Endothelial cell of hepatic sinusoid (primary cell): ENCODE data around the gene ELFN1.

Experiments used
- in situ Hi-C: cut with HindIII; loops from 2 replicates; pipeline ENCODE4 v1.10.0; 2017; ENCODE audit warnings: low sequenced_read_pairs

The ELFN1 gene

GRCh38 chr7:1641173-1641572 is 28.9 kb upstream of the ELFN1 start:
- in situ Hi-C loops: loop anchor here (25.0 kb wide), 1 partner anchor 721 kb away; the partner anchor contains the start of gene EIF3B

GRCh38 chr7:1641661-1642260 is 28.3 kb upstream of the ELFN1 start:
- in situ Hi-C loops: loop anchor here (25.0 kb wide), 1 partner anchor 721 kb away; the partner anchor contains the start of gene EIF3B

DNA sequence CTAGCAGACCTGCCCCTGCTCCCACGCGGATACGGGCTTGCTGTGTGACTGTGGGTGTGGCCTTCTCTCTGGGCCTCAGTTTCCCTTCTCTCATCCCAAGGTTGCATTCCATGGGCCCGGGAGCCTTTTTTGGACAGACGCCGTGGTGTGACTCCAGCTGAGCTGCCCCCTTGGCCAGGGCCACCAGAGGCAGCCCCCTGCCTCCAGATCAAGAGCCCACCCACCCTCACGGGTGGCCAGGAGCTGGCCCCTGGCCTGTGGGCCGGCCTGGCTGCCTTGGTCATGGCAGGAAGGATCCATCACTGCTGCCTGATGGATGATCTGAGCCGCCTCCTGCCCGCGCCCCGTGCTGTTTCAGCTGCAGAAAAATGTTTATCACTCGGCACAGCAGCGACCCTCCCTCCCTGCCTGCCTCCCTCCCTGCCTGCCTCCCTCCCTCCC is 27.8 kb upstream of the ELFN1 start:
- in situ Hi-C loops: loop anchor here (25.0 kb wide), 1 partner anchor 720 kb away; the partner anchor contains the start of gene EIF3B

DNA sequence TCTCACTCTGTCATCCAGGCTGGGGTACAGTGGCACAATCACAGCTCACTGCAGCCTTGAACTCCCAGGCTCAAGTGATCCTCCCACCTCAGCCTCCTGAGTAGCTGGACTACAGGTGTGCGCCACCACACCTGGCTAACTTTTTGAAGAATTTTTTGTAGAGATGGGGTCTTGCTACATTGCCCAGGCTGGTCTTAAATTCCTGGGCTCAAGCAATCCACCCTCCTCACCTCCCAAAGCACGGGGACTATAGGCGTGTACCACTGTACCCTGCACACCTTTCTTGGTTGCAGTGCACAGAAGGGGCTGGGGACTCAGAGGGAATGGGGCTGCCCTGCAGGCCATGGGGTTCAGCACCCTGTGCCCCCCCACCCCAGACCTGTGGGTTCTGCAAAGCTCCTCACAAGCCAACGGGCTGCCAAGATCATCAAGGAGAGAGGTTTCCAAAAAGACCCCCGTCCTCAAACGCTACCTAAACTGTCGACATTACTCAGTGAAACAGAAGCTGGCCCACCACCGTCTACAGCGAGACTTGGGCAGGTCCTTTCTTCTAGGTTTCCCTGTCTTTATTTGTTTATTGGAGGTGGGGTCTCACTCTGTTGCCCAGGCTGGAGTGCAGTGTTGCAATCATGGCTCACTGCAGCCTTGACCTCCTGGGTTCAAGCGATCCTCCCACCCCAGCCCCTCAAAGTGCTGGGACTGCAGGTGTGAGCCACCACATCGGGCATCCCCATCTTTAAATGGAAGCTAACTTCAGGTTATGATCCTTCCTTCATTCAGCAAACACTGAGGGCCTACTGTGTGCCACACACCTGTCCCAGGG is 26.6 kb upstream of the ELFN1 start:
- in situ Hi-C loops: loop anchor here (25.0 kb wide), 1 partner anchor 719 kb away; the partner anchor contains the start of gene EIF3B

- in situ Hi-C loops: loop anchor here (25.0 kb wide), 1 partner anchor 718 kb away; the partner anchor contains the start of gene EIF3B
Observed at GRCh38 chr7:1644341-1645070, 25.6 kb upstream of the ELFN1 start.

DNA sequence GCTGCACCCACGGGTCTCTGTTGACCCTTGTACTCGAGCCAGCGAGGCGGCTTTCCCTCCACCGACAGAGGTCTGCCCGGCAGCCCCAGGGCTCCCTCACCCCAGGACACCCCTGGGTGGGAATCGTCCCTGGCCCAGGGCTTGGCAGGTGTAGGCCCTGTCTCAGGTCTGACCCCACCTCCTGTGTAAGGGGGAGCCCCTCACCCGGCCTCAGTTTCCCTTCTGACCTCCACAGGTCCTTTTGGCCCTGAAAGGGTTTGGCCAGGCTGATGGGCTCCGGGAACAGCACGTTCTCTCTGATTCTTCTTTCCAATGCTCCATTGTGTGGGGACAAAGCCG is 25.0 kb upstream of the ELFN1 start:
- in situ Hi-C loops: loop anchor here (25.0 kb wide), 1 partner anchor 717 kb away; the partner anchor contains the start of gene EIF3B

- in situ Hi-C loops: loop anchor here (25.0 kb wide), 1 partner anchor 717 kb away; the partner anchor contains the start of gene EIF3B
Observed at GRCh38 chr7:1645476-1645875, 24.6 kb upstream of the ELFN1 start.

- in situ Hi-C loops: loop anchor here (25.0 kb wide), 1 partner anchor 716 kb away; the partner anchor contains the start of gene EIF3B
Observed at GRCh38 chr7:1646391-1646790, 23.7 kb upstream of the ELFN1 start.

DNA sequence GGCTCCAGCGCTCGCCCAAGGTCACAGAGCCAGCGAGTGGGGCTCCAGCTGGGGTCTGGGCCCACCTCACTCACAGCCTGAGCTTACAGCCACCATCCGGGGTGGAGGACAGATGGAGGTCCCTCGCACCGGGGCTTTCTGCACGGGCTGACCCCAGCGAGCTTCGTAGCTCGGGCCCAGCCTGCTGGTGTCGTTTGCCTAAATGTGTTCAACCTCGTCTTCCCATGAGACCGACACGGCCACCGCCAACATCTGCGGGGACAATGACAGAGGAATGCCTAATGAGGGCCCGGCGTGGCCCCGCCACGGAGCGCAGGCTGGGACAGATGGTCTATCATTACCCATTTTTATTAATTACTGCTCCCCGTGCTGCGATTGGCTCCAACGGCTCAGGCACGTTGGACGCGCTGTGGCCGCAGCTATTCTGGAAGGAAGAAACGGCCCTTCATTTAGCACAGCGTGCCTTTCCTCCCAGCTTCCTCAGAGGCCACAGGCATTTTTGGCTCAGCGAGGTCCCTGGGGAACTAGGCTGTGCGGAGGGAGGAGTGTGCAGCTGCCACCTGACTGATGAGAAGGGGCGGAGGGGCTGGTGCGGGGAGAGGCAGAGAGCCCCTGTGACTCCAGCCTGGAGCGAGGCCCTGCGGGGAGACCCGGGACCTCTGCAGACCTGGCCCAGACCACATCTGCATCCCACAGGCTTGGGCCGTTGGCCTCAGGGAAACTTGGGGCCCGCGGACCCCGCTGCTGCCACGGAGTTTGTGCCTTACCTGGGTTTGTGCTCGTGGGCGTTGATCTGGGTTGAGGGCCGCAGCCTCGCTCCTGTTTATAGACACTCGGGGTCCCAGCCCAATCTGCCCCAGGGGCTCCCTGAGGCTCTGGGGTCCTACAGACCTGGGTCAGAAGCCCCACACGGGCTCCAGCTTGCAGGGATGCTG is 22.9 kb upstream of the ELFN1 start:
- in situ Hi-C loops: loop anchor here (25.0 kb wide), 1 partner anchor 715 kb away; the partner anchor contains the start of gene EIF3B

DNA sequence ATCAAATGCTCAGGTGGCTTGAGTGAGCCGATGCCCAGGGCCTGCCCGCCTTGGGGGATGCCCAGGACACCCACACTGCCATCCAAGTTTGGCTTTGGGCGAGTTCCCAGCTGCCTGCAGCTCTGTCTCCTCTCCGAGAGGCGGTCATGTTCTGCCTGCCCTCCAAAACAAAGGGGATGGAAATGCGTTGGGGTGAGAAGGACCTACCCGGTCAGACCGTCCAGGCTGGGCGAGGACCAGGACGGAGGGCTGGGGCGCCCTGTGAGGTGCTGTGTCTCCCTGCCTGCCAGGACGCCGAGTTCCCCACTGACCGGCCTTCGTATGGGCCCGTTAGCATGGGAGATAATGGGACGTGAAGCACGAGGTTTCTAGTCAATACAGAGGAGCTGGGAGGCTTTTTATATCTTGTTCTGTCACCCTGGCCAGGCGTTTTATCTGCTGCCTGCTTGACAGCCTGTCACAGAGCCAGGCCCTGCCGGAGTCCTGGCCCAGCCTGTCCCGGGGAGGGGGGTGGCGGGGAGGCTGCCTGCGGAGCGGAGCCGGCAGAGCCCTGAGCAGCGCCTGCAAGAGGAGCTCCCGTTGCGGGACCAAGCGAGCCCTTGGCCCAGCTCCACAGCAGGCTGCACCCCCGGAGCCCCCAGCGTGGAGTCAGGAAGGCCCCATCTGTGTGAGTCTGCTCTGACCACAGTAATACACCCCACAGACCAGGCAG is 22.0 kb upstream of the ELFN1 start:
- in situ Hi-C loops: loop anchor here (25.0 kb wide), 1 partner anchor 714 kb away; the partner anchor contains the start of gene EIF3B

GRCh38 chr7:1649751-1650326 is 20.2 kb upstream of the ELFN1 start:
- in situ Hi-C loops: loop anchor here (25.0 kb wide), 1 partner anchor 712 kb away; the partner anchor contains the start of gene EIF3B

DNA sequence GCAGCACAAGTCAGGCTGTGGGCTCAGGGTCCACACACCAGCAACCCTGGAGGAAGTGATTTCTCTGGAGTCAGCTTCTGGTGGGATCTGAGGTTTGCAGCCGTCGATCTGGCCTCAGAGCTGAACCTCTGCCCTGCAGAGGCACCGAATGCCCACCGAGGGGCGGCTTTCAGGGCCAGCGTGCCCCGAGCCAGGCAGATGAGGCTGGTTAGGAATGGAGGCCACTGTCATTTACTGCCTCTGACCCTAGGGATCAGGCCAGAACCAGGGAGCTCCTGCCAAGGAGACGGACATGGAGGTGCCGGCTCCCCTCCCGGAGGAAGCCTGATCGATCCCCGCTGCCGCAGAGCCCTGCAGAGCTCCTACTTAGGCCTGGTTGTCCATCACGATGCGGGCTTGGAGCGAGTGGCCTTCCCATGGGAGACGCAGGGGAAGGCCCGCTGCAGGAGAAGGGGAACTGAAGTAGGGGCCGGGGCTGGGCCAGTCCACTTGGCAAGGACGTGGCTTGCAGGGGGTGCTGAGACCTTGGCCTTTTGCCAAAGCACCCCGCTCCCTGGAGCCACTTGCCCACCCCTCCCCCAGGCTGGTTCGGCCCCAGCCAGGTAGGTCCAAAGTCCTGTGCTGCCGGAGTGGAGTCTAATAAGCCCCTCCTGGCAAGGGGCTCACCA is 19.6 kb upstream of the ELFN1 start:
- in situ Hi-C loops: no loop called here

- in situ Hi-C loops: no loop called here
Observed at GRCh38 chr7:1651031-1651446, 19.0 kb upstream of the ELFN1 start.

DNA sequence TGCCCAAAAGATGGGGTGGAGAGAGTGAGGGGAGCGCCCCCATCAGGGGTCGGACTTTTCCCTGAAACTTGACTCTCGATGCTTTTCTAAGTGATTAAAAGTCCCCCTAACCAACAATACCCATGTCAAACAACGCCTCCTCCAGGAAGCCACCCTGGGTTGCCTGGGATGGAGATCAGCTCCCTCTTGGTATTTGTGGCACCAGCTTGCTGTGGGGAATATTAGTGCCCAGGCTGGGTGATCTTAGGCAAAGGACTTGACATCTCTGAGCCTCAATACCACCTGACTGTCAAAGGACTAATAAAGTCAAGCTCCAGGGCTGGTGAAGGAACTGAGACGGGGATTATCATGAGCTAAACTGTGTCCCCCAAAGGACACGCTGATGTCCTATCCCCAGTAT is 18.2 kb upstream of the ELFN1 start:
- in situ Hi-C loops: no loop called here

GRCh38 chr7:1653500-1653899 is 16.6 kb upstream of the ELFN1 start:
- in situ Hi-C loops: no loop called here

DNA sequence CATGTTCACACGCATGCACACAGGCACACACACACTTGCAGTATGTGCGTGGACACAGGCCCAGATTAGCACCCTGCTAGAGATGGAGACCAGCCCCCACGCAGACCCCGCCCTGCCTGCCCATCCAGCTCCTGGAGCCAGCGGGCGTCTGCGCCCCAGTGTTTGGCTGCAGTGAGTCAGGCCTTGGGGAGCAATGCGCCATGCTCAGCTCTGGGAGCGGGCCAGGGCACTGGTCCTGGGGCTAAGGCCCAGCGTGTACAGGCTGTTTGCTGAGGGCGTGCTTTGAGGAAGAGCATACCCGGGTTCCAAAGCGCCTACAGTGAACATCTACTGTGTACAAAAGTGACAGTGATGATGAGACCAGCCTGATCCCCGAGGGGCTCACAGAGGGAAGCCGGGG is 16.0 kb upstream of the ELFN1 start:
- in situ Hi-C loops: no loop called here

DNA sequence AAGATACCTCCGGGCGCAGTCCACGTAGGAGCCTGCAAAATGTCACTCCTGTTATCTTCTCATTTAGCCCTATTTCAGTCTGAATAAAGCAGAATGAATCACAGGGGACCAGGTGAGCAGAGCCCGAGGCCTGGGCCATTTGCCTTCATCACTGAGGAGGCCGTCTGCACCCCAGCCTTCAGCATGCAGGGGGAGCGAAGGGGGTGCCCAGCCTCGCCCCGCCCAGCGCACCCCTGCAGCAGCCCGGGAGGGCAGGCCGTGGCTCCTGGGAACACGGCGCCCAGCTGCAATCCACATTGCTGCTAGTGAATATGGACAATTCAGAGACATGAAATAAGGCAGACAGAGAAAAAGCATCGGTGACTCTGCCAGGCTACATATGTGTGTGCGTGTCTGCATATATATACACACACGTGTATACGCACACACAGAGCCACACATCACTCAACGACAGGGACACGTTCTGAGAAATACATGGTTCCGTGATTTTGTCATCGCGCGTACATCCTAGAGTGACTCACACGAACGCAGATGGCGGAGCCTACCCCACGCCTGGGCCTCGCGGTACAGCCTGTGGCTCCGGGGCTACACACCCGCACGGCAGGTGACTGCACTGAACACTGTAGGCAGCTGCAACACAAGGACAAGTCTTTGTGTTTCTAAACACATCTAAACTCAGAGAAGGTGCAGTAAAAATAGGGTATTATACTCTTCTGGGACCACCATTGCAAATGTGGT is 15.2 kb upstream of the ELFN1 start:
- in situ Hi-C loops: no loop called here

- in situ Hi-C loops: no loop called here
Observed at GRCh38 chr7:1659696-1660095, 10.4 kb upstream of the ELFN1 start.
